ENCODE measurements around the gene IMPA2. TPM values are rescaled to one million over a fixed set of nuclear protein-coding genes. Genes with fewer than 3 reads are reported as not detected.

IMPA2 gene
- 100 to 1,000 TPM; 121 to 235 (median 164) TPM for total RNA-seq

DNA sequence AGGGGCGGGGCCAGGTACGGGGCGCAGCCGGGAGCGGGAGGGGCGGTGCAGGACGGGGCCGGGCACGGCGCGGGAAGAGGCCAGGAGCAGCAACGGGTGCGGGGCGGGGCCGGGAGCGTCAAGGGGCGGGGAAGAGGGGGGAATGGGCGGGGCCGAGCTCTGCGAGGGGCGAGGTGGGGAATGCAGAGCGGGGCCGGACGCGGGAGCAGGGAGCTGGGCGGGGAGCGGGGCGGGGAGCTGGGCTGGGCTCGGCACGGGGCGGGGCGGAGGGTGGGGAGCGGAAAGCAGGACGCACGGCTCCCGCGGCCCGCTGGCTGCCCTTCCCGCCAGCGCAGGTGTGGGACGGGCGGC lies at the start of gene IMPA2:
TSS of gene IMPA2 (plus strand) at position 316 of the 351 bp plus-strand sequence. CDS start 163 bp downstream, outside the sequence.
- peak within 1 kb of the TSS; percentile 69 to 99 (median 94) for H3K4me3 ChIP-seq
- no peaks in the 10 kb centered on the region for H3K27me3 ChIP-seq
- DNase-seq, result no peak
- intact Hi-C loops (cut with DNase I), result no loop called here
- H3K27ac ChIP-seq, result peak within 1 kb of the TSS; percentile 96 to 100 (median 98)
- 0% methylated on average over 1 of the region's 42 CpGs; no CpG with 5 or more reads in 1 of the 2 donors for WGBS, 2 donors
- no peaks in the 10 kb centered on the region for H3K36me3 ChIP-seq
- H3K4me1 ChIP-seq, result peaks cover 24 to 67% (median 28%) of the 10 kb centered on the region in 3 donors
- TF ChIP-seq, protein P1, sequence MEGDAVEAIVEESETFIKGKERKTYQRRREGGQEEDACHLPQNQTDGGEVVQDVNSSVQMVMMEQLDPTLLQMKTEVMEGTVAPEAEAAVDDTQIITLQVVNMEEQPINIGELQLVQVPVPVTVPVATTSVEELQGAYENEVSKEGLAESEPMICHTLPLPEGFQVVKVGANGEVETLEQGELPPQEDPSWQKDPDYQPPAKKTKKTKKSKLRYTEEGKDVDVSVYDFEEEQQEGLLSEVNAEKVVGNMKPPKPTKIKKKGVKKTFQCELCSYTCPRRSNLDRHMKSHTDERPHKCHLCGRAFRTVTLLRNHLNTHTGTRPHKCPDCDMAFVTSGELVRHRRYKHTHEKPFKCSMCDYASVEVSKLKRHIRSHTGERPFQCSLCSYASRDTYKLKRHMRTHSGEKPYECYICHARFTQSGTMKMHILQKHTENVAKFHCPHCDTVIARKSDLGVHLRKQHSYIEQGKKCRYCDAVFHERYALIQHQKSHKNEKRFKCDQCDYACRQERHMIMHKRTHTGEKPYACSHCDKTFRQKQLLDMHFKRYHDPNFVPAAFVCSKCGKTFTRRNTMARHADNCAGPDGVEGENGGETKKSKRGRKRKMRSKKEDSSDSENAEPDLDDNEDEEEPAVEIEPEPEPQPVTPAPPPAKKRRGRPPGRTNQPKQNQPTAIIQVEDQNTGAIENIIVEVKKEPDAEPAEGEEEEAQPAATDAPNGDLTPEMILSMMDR (IDR thresholded peaks at IDR 0.05), result no peak
- no peak for TF ChIP-seq POLR2A (IDR thresholded peaks at IDR 0.05)
- H3K9me3 ChIP-seq, result no peaks in the 10 kb centered on the region

DNA sequence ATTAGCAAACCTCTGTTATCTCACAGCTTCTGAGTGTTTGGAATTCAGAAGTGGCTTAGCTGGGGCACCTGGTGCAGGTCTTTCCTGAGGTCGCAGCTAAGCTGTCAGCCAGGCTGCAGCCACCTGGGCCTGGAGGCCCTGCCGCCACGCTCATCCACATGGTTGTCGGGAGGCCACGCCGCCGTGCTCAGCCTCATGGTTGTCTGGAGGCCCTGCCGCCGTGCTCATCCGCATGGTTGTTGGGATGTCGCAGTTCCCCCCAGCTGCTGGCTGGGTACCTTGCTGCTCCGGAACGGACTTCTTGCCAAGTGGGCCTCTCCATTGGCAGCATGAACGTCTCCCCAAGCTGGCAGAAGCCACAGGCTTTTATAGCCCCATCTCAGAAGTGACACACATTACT lies 48.9 kb upstream of the IMPA2 start:
- no peak for DNase-seq
- Histone ChIP-seq H3K36me3 (no peaks in the 10 kb centered on the region), H3K4me3 (no peak overlapping the region), H3K4me1 (no peaks in the 10 kb centered on the region), H3K27me3 (no peaks in the 10 kb centered on the region), H3K9me3 (no peaks in the 10 kb centered on the region), H3K27ac (no peak overlapping the region)
- TF ChIP-seq, protein P1 (IDR thresholded peaks at IDR 0.05), result no peak
- no peak for TF ChIP-seq POLR2A (IDR thresholded peaks at IDR 0.05)
- intact Hi-C loops (cut with DNase I), result no loop called here
- 70 to 97% methylated on average over 2 to 11 of the region's 14 CpGs for WGBS, 2 donors

DNA sequence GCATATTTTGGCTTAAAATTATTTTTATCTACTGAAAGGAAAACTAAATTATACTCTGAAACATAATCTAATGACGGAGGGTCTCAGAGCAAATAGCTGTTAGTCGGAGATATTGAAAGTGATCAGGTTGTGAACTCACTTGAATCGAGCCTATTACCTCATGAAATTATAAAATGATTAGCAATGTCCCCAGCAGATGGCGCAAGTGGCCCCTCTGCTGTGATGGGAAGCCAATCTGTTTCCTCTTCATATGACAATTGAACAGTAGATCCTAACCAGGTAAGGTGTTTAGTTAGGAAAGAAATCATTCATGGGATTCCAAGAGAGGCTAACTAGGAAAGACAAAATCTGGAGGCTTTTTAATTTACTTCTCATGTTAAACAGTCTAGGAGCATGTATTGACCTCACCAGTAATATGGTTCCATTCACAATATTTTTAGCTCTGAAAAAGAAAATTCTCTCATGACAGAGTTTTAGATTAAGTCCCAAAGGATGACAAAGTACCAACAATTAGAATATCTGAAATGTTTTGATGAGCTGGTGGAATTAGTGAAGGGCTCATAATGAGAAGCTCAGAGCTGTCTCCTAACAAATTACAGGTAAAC lies 43.3 kb upstream of the IMPA2 start:
- no peak for DNase-seq
- no peaks in the 10 kb centered on the region for H3K9me3 ChIP-seq
- 1 to 2% methylated on average over 4 of the region's 4 CpGs for WGBS, 2 donors
- intact Hi-C loops (cut with DNase I), result loop anchor here (5.0 kb wide), 1 partner anchor 104 kb away; no protein-coding TSS in a partner anchor
- H3K27ac ChIP-seq, result no peak overlapping the region
- H3K4me3 ChIP-seq, result no peak overlapping the region
- no peaks in the 10 kb centered on the region for H3K4me1 ChIP-seq
- no peaks in the 10 kb centered on the region for H3K36me3 ChIP-seq
- H3K27me3 ChIP-seq, result no peaks in the 10 kb centered on the region
- TF ChIP-seq, protein P1 (IDR thresholded peaks at IDR 0.05), result peak; percentile 57 to 88 (median 82)
- no peak for TF ChIP-seq POLR2A (IDR thresholded peaks at IDR 0.05)

DNA sequence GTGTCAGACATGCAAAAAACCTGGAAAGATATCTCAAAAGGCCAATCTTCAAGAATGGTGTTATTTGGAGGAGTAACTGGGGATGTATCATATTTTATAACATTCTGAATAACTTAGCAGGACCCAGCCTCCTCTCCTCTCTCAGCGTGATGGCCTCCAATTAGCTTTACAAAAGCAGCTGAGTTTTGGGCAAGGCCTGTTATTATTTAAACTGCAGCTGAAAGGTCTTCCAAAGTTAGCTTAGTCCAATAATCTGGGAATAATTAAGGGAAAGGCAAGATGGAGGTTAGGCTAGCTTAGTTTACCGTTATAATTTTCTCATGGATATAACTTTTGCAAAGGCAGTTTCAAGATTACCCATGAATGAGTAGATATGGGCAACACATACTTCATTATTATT lies 40.4 kb upstream of the IMPA2 start:
- TF ChIP-seq, protein P1 (IDR thresholded peaks at IDR 0.05), result no peak
- no peak for TF ChIP-seq POLR2A (IDR thresholded peaks at IDR 0.05)
- WGBS, 2 donors, result 74 to 82% methylated on average over 2 of the region's 2 CpGs
- intact Hi-C loops (cut with DNase I), result no loop called here

DNA sequence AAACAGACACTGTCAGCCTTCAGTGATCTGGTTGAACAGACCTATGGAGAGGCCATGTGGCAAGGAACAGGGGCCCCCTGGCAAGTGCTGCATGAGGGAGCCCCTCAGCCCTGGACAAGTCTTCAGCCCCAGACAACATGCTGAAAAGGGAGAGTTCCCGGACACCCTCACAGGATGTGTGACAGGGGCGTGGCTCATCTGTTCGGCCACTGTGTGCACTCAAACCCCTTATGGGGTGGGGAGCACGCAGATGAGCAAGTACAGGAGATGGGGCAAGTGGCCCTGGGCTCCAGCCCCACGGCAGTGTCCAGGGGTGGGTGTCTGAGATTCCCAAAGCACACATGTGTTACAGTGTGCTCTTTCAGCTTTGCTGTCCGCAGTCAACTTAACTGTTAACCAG lies 37.8 kb upstream of the IMPA2 start:
- intact Hi-C loops (cut with DNase I), result no loop called here
- DNase-seq, result no peak
- Histone ChIP-seq H3K4me1 (peaks cover 18 to 44% (median 20%) of the 10 kb centered on the region in 3 donors), H3K4me3 (no peak overlapping the region), H3K36me3 (no peaks in the 10 kb centered on the region), H3K9me3 (no peaks in the 10 kb centered on the region), H3K27ac (no peak overlapping the region), H3K27me3 (no peaks in the 10 kb centered on the region)
- WGBS, 2 donors, result 60 to 100% methylated on average over 1 to 2 of the region's 6 CpGs
- TF ChIP-seq POLR2A (IDR thresholded peaks at IDR 0.05), result no peak
- TF ChIP-seq, protein P1 (IDR thresholded peaks at IDR 0.05), result no peak

More for the DNA sequence above, 40.4 kb upstream of the IMPA2 start:
- DNase-seq, result no peak
- Histone ChIP-seq H3K4me1 (peaks cover 0 to 18% (median 1%) of the 10 kb centered on the region in 3 donors), H3K36me3 (no peaks in the 10 kb centered on the region), H3K27ac (no peak overlapping the region), H3K4me3 (no peak overlapping the region), H3K9me3 (no peaks in the 10 kb centered on the region), H3K27me3 (no peaks in the 10 kb centered on the region)
